SU-DHL-6 (cell line): ENCODE measurements around the gene CBFA2T2.

Source experiments
- EZH2phosphoT487 ChIP-seq: fragments of 200-600 bp; sonication (generic), shearing (Covaris generic); conservative IDR thresholded peaks from 2 replicates; pipeline ENCODE4 v1.6.1; 2018; ENCODE audit warnings: mild to moderate bottlenecking, antibody characterized with exemption, low read length, moderate library complexity, mixed read lengths
- TF ChIP-seq, protein P1 (sequence below): fragments of 200-600 bp; sonication (generic); IDR thresholded peaks from one replicate; pipeline ENCODE4 v1.5.1; 2017; ENCODE audit warnings: antibody characterized with exemption, mild to moderate bottlenecking, low read length, moderate library complexity; ENCODE audit not compliant: insufficient read depth, poor library complexity, severe bottlenecking

DNA sequence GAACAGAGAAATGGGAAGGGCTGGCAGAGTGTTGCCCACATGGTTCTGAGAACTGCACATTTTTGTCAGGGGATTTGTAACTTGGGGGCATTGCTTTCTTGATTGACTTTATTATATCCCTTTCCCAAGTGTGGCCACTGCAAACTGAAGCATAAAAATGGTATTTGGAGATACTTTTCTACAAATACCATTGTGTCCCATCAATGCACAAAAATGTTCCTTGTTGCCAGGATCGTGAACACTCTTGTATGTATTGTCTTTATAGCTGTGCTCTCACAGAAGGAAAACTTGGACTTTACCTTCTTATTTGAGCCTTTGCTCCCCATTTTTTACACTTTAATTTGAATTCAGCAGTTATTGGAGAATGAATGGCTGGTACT, 115.1 kb downstream of the CBFA2T2 start:
- TF ChIP-seq, protein P1, sequence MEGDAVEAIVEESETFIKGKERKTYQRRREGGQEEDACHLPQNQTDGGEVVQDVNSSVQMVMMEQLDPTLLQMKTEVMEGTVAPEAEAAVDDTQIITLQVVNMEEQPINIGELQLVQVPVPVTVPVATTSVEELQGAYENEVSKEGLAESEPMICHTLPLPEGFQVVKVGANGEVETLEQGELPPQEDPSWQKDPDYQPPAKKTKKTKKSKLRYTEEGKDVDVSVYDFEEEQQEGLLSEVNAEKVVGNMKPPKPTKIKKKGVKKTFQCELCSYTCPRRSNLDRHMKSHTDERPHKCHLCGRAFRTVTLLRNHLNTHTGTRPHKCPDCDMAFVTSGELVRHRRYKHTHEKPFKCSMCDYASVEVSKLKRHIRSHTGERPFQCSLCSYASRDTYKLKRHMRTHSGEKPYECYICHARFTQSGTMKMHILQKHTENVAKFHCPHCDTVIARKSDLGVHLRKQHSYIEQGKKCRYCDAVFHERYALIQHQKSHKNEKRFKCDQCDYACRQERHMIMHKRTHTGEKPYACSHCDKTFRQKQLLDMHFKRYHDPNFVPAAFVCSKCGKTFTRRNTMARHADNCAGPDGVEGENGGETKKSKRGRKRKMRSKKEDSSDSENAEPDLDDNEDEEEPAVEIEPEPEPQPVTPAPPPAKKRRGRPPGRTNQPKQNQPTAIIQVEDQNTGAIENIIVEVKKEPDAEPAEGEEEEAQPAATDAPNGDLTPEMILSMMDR: no peak
- TF ChIP-seq EZH2phosphoT487: no peak
